ENCODE data around the gene DYNC2H1. TPM values are rescaled to one million over a fixed set of nuclear protein-coding genes. Genes with fewer than 3 reads are reported as not detected.

The DYNC2H1 gene
- total RNA-seq, 1 donor: 3.3 TPM

DNA sequence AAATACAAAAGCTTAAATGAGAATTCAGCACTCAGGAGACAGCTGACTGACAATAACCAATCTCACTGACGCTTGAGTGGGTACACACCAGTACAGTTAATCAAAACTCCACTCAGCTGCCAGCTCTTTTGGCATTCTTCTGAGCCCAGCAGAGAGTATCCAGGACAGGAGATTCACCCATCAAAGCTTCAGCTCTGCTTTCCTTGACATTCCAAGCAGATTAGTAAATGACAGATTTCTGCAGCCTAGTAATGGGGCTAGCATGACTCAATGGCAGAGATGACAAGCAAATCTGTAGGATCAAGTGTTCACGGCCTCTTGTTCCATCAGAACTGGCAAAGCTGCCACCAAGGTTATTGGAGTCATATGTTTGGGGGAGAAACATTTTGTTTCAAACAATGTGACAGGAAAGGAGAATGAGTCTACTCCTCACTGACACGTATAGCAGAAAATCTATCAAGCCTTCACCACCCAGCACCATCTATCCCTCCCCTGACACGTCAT, 420.0 kb downstream of the DYNC2H1 start:
- no peak overlapping the region for H3K4me3 ChIP-seq (ENCODE audit: low read length)
- no peaks in the 10 kb centered on the region for H3K9me3 ChIP-seq (ENCODE audit: low read depth, low read length)
- H3K27me3 ChIP-seq (ENCODE audit: insufficient read depth, low read length): no peaks in the 10 kb centered on the region
- no peaks in the 10 kb centered on the region for H3K4me1 ChIP-seq (ENCODE audit: insufficient read depth, low read length)

Other genes with a start within 250 kb of the DYNC2H1 start
- not detected for gene MMP12, start 234.4 kb upstream of the DYNC2H1 start, total RNA-seq
- not detected for gene MMP13, start 153.7 kb upstream of the DYNC2H1 start, total RNA-seq
- 23.1 TPM for gene DCUN1D5, start 17.3 kb upstream of the DYNC2H1 start, total RNA-seq